ENCODE measurements around the gene TDRD1. TPM values are rescaled to one million over a fixed set of nuclear protein-coding genes. Genes with fewer than 3 reads are reported as not detected.
A peak's percentile ranks its signal among the peaks of the same experiment; 100 is the strongest.

The TDRD1 gene
- total RNA-seq, 1 experiment from 2014 or later = not detected

GRCh38 chr10:114175667-114176066 lies 3.5 kb upstream of the TDRD1 start:
- no peaks in the 10 kb centered on the region for H4K20me1 ChIP-seq (ENCODE audit: insufficient read depth)
- H3K4me2 ChIP-seq (ENCODE audit: low read length) = no peak overlapping the region
- peaks cover 9 to 19% of the 10 kb centered on the region in 2 experiments; a peak in 3 of 4 replicates for H3K4me1 ChIP-seq (ENCODE audit: control insufficient read depth in 1 of 2, insufficient read depth in 2 of 2, low read length in 2 of 2)
- no peaks in the 10 kb centered on the region for H3K27me3 ChIP-seq (ENCODE audit: insufficient read depth, low read length)
- H2AFZ ChIP-seq (ENCODE audit: low read depth, low read length, poor library complexity, severe bottlenecking) = peak overlapping the region; percentile 98
- TF ChIP-seq EGR1 (IDR thresholded peaks at IDR 0.05; ENCODE audit: low read depth) (no peak), ELF1 (IDR thresholded peaks at IDR 0.05; ENCODE audit: borderline replicate concordance, low read depth) (no peak), POLR2A (IDR thresholded peaks at IDR 0.05; ENCODE audit: borderline replicate concordance, extremely low read depth, insufficient read depth, insufficient read length) (no peak), EZH2phosphoT487 (IDR thresholded peaks at IDR 0.05; ENCODE audit: borderline replicate concordance) (no peak), ZNF274 (IDR thresholded peaks at IDR 0.05; ENCODE audit: low read depth, low read length) (no peak), RAD21 (IDR thresholded peaks at IDR 0.05; ENCODE audit: low read depth) (no peak), POLR2AphosphoS5 (IDR thresholded peaks at IDR 0.05; ENCODE audit: low read depth, low read length) (no peak), REST (IDR thresholded peaks at IDR 0.05; ENCODE audit: low read depth) (no peak), MAX (IDR thresholded peaks at IDR 0.05) (no peak), SIN3A (IDR thresholded peaks at IDR 0.05; ENCODE audit: low read depth) (no peak), SRF (IDR thresholded peaks at IDR 0.05; ENCODE audit: low read depth) (no peak), YY1 (IDR thresholded peaks at IDR 0.05; ENCODE audit: extremely low read depth, insufficient replicate concordance, low read depth, low read length) (no peak), CEBPB (IDR thresholded peaks at IDR 0.05; ENCODE audit: low read depth) (no peak), JUND (IDR thresholded peaks at IDR 0.05) (no peak), CBX3 (IDR thresholded peaks at IDR 0.05; ENCODE audit: low read depth) (no peak), ZFX (IDR thresholded peaks at IDR 0.05) (no peak), TCF7L2 (IDR thresholded peaks at IDR 0.05; ENCODE audit: borderline replicate concordance, extremely low read depth, insufficient read depth, insufficient read length) (no peak)
- TF ChIP-seq, protein P1, sequence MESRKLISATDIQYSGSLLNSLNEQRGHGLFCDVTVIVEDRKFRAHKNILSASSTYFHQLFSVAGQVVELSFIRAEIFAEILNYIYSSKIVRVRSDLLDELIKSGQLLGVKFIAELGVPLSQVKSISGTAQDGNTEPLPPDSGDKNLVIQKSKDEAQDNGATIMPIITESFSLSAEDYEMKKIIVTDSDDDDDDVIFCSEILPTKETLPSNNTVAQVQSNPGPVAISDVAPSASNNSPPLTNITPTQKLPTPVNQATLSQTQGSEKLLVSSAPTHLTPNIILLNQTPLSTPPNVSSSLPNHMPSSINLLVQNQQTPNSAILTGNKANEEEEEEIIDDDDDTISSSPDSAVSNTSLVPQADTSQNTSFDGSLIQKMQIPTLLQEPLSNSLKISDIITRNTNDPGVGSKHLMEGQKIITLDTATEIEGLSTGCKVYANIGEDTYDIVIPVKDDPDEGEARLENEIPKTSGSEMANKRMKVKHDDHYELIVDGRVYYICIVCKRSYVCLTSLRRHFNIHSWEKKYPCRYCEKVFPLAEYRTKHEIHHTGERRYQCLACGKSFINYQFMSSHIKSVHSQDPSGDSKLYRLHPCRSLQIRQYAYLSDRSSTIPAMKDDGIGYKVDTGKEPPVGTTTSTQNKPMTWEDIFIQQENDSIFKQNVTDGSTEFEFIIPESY (IDR thresholded peaks at IDR 0.05; ENCODE audit: extremely low read depth, insufficient replicate concordance, low read length) = no peak
- POLR2A ChIA-PET = no interaction called here
- intact Hi-C loops (cut with micrococcal nuclease) = no loop called here
- H3K9ac ChIP-seq (ENCODE audit: low read length) = no peak overlapping the region
- H3K36me3 ChIP-seq (ENCODE audit: control insufficient read depth in 1 of 2, insufficient read depth in 2 of 2, low read length in 2 of 2) = no peaks in the 10 kb centered on the region
- DNase-seq (ENCODE audit: low read depth, low spot score) (no peak), ATAC-seq (no peak)
- no TSS peak for BruUV-seq (replicated peaks)
- H3K9me3 ChIP-seq (ENCODE audit: control insufficient read depth in 1 of 2, insufficient read depth in 1 of 2, low read depth in 1 of 2, low read length in 2 of 2) = no peaks in the 10 kb centered on the region
- no peaks in the 10 kb centered on the region for H3K9me2 ChIP-seq (ENCODE audit: insufficient read depth)
- H3K27ac ChIP-seq (ENCODE audit: low read depth, low read length) = no peak overlapping the region
- H3K4me3 ChIP-seq (replicated peaks in 1 of 2; ENCODE audit: low read depth in 1 of 2, low read length in 2 of 2) = no peak overlapping the region
- RAD21 ChIA-PET (ENCODE audit: low non-redundant PET in 1 of 2, low total read pairs in 2 of 2, uncharacterized antibody in 2 of 2, unreplicated experiment in 2 of 2) = no interaction called here
- H3K79me2 ChIP-seq (ENCODE audit: insufficient read depth, low read length) = peaks cover 26% of the 10 kb centered on the region
- CTCF ChIA-PET = no interaction called here

All from HCT116 (cell line).